Testis (tissue), 2 donors: ENCODE data around the gene TMCO1.
"Not testable (repeated sequence)": the region's sequence is repeated elsewhere in the genome, so short reads cannot be mapped to it uniquely, and the experiment has no call there.

ENCODE experiments used
- POLR2A ChIP-seq: fragments of 450-650 bp; IDR thresholded peaks from one replicate; pipeline ENCODE4 v1.6.1; 2017; ENCODE audit warnings: antibody characterized with exemption, mild to moderate bottlenecking, moderate library complexity
- TF ChIP-seq, protein P1 (sequence below), 3 experiments: fragments of 450-650 bp in 2 of 3; fragments of 200-600 bp in 1 of 3; sonication (generic) in 1 of 3; IDR thresholded peaks; one replicate each; pipeline ENCODE4 v1.5.1; 2016 to 2019; ENCODE audit warnings: antibody characterized with exemption in 3 of 3, mild to moderate bottlenecking in 2 of 3, moderate library complexity in 1 of 3

DNA sequence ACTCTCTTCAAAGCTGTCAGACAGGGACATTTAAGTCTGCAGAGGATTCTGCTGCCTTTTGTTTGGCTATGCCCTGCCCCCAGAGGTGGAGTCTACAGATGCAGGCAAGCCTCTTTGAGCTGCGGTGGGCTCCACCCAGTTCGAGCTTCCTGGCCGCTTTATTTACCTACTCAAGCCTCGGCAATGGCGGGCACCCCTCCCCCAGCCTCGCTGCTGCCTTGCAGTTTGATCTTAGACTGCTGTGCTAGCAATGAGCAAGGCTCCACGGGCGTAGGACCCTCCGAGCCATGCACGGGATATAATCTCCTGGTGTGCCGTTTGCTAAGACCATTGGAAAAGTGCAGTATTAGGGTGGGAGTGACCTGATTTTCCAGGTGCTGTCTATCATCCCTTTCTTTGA is 14.9 kb upstream of the TMCO1 start:
- TF ChIP-seq, protein P1, sequence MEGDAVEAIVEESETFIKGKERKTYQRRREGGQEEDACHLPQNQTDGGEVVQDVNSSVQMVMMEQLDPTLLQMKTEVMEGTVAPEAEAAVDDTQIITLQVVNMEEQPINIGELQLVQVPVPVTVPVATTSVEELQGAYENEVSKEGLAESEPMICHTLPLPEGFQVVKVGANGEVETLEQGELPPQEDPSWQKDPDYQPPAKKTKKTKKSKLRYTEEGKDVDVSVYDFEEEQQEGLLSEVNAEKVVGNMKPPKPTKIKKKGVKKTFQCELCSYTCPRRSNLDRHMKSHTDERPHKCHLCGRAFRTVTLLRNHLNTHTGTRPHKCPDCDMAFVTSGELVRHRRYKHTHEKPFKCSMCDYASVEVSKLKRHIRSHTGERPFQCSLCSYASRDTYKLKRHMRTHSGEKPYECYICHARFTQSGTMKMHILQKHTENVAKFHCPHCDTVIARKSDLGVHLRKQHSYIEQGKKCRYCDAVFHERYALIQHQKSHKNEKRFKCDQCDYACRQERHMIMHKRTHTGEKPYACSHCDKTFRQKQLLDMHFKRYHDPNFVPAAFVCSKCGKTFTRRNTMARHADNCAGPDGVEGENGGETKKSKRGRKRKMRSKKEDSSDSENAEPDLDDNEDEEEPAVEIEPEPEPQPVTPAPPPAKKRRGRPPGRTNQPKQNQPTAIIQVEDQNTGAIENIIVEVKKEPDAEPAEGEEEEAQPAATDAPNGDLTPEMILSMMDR (IDR thresholded peaks at IDR 0.05): not testable (repeated sequence)
- not testable (repeated sequence) for TF ChIP-seq POLR2A
